NCI-H146 (cell line): ENCODE measurements around the gene HELZ2.

Source experiments
- DNase-seq: peaks from one replicate; lab custom pipeline; 2025; lab: John Stamatoyannopoulos, UW

The HELZ2 gene

DNA sequence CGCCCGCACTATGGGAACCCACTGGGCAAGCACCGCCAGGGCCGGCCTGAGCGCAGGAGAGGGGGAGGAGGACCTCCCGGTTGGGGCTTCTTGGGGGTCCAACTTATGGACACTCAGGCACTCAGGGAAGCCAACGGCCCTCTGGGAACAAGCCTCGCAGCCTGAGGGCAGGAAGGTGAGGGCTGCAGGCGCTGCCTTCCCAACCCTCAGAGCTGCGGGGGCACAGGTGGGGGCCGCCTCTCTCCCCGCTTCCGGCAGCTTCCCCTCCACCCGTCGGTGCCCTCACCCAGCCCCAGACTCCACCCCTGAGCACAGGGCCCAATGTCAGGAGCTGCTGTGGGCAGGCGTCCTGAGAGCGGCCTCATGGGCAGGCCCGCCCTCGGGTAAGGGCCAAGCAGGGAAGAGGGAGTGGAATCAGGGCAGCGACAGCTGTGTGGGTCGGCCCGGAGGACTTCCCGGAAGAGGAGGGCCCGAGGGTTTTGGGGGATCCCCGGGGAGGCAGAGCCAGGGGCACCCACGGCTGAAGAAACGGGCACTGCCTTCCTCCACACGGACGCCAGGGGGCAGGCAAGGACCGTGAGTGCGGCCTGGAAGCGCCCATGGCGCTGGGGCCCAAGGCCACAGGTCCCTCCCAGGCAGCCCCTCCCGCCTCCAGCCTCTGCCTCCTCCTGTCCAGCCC is 36.4 kb downstream of the HELZ2 start:
- DNase-seq = peak; percentile 87

DNA sequence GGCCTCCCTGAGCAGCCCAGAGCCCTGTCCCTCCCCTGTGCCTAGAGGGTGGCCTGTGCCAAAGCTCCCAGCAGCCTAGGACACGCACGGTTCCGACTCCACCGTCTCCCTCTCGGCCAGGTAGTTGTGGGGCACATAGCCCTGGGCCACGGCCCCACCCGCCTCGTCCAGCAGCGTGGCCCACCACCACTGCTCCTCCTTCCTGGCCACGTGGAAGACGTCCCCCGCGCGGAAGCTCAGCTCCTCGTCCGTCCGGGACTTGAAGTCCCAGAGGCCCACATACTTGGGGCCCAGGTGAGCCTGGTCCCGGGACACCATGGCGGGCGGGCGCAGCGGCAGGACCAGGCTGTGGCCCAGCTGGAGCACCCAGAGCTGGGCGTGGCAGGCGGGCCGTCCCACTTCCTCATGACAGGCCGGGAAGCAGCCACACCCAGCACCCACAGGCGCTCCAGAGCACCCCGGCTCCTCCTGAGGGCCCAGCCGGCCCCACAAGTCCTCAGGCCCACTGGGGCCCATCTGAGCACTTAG is 37.0 kb downstream of the HELZ2 start, which contains the start of gene PTK6:
Gene PTK6 (minus strand): TSS at position 380 of the 528 bp plus-strand sequence. CDS start 62 bp downstream, at position 318.
- DNase-seq = no peak

DNA sequence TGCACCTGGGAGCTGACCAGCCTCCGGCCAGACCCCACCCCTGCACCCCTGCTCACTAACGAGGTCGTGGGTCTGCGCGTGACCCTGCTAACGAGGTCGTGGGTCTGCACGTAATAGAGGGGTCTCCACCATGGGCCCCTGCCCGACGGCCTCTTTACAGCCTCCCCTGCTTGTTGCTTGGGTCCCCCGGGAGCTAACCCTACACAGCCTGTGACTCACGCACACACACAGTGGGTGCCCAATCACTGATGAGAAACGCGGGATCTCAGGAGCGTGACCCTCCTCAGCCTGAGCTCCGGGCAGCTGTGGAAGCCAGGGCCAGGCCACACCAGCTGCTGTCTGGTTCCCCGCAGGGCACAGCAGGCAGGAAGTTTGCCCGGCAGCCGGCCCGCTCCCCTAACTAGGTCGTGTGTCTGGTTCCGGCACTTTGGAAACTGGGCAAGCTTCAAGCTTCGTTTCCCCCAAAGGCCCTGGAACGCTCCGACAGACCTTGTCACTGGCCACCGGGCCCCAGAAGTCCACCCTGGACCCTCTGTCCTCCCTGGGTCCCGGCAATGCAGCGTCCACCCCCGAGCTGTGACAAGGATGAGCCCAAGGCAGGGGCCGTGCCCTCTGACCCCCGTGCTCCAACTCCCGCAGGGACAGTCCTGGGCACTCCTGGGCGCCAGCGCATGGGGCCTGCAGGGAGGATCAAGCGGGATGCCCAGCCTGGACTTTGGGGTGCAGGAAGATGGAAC is 37.6 kb downstream of the HELZ2 start:
- peak; percentile 88 for DNase-seq

DNA sequence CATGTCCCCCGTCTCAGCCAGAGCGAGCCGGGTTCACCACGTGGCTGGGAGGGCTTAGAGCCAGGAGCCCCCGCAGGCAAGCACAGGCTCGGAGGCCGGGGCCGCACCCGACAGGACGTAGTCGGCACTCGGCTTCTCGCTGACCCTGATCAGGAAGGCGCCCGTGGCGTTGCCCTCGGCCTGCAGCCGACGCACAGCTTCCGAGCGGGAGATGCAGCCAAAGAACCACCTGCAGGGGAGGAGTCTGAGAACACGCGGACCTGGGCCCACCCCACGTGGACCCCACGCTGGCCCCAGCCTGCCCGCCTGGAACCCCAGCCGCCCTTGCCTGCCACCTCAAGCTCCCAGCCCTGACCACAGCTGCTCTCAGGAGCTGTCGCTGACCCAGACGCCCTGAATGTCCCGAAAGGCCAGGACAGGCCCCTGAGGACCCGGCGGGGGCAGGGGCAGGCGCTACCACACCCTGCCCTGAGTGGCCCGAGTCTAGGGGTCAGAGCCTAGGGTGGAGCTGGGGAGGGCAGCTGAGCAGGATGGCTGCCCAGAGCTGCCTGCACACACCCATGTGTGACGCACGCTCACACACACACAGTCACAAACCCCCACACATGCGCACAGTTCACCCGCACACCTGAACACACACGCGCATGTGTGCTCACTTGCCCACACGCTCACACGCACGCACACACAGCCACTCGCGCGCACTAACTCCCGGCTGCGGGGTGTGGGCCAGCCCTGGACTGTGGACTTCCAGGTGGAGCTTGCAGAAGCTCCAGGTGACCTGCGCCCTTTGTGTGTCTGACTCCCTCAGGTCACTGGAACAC is 39.0 kb downstream of the HELZ2 start:
- DNase-seq = no peak

DNA sequence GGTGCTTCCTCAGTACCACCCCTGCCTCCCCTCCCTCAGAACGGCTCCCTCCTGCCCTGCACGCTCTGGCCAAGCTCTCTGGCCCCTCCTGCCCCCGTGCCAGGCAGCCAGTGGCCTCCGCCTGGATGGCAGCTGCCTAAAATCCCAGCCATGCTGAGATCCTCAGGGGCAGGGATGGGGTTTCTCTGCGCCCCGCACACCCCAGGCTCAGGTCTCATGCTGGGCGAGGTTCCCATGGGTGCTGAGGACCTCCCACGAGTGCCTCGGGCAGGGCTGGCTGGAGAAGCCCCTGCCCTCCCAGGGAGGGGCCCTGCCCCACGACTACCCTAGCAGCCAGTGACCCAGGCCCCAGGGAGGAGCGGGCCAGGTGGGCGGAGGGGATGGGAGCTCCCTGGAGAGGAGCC is 39.6 kb downstream of the HELZ2 start:
- no peak for DNase-seq

DNA sequence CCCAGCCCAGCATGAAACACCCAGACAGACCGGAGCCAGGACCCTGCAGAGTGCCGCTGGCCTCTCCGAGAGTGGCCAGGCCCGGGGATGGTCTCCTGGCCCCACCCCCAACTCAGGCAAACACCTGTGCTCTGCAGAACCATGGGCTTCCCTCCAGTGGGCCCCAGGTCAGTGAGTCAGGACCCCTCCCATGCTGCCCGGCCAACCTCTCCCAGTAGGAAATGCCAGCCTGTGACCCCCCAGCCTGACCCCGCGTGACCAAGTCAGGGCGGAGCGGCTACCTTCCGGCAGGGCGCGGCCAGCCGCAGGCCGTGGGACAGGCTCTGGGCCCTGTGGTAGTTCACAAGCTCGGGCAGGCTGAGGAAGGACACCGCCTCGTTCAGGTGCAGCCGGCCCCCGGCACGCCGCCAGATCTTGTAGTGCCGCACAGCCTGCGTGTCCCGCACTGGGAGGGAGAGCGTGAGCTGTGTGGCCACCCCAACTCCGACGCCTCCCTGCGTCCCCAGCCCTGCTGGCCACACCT is 40.1 kb downstream of the HELZ2 start:
- DNase-seq = no peak

DNA sequence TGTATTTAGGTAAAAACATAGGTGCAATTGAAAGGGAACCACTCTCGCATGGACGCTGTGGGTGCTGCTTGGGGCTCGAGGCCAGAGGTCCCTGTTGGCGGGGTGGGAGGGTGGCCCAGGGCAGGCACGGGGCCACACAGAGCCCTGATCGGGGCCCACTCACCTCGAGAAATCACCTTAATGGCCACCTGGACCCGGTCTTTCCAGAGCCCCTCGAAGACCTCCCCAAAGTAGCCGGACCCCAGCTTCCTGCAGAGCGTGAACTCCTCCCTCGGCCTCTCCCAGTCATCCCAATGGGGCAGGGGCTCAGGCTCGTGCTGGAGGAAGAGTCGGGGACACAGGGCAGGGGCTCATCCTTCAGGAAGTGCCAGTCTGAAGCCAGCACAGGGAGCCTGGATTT is 40.7 kb downstream of the HELZ2 start:
- no peak for DNase-seq

DNA sequence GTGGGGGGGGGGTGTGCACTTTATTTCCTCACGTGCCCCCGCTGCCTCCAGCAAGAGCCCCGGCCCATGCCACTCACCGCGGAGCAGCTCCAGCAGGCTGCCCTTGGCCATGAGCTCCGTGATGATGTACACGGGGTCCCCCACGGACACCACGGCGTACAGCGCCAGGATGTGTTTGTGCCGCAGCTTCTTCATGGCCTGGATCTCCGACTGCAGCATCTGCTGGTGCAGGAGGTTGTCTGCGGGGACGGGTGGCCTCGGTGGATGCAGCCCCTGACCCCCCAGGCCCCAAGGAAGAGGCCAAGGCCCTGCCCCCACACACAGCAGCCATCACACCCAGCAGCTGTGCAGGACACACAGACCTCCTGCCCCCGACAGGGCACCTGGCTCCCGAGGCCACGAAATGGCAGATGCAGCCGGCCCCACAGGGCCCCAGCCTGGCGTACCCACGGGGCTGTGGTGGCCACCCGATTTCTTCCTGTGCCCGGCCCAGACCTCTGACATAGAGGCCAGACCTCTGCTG is 41.5 kb downstream of the HELZ2 start:
- no peak for DNase-seq

DNA sequence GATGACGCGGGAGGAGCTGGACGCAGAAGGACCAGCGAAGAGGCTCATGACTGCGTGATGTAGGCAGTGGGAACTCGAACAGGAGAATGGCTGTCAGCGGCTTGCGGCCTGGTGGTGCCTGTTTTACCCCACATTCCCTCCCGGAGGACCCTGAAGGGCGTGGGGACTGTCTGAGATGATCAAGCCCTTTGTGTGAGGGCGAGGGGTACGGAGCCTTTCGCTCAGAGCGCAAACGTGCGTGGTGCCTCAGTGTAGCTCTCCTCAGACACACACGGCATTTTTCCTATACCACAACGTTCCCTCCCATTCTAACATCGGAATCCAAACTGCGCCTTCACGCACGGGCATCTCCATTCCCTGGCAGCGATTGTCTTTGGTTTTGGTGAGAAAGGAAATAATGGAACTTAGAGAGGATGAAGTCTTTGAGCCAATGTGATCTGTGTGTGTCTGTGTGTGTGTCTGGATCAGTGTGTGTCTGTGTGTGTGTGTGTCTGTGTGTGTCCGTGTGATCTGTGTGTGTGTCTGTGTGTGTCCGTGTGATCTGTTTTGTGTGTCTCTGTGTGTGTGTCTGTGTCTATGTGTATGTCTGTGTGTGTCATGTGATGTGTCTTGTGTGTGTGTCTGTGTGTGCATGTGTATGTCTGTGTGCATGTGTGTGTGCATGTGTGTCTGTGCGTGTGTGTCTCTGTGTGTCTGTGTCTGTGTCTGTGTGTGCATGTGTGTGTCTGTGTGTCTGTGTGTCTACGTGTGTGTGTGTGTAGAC is 42.2 kb downstream of the HELZ2 start:
- DNase-seq = no peak

DNA sequence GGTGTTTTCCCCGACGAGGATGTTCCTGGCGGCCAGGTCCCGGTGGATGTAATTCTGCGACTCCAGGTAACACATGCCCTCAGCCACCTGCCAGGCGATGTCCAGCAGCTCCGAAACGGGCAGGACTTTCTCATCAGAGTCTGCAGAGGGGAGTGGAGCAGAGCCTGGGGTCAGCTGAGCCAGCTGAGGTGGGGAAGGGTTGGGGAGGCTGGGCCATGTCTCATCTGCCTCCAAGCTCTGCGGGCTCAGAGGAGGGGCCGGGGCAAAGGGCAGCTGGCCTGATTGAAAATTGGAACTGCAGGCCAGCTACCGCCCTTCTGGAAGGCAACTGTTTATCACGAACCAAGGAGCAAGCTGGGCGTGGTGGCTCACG is 43.3 kb downstream of the HELZ2 start:
- DNase-seq = no peak

DNA sequence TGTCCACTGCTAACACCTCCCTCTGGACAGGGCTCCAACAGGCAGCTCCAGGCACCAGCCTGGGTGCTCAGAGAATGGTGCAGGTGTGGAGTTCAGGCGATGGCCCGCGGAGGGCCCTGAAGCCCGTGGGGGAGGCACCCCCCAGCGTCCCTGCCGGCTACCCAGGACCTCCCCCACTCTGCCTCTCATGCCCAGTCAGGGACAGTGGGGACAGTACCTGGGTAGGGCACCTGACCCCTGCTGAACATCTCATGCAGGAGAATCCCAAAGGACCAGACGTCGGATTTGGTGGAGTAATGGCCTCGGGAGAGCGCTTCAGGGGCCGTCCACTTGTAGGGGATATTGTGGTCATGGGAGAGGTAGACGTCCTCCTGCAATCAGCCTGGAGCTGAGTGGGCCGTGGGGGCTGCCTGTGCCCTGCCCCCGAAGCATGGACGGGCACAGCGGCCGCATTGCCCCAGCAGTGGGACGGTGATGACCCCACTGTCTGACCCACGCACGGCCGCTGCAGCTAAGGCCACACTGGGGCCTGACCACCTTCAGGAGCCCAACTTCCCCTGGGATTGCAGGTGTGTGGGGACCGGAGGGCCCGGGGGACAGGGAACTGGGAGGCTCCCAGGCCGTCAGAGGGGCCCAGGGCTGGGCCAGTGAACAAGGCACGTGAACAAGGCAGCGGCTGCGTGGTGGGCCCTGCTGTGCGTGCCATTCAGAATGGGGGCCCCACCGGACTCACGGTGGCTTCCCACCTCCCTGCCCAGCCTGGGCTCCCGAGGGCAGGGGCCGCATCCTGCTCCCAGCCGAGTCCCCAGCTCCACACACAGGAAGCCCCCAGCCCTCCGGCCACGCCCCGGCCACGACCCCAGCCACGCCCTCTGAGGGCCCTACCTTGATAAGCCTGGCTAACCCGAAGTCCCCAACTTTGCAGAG is 43.9 kb downstream of the HELZ2 start:
- DNase-seq = no peak

DNA sequence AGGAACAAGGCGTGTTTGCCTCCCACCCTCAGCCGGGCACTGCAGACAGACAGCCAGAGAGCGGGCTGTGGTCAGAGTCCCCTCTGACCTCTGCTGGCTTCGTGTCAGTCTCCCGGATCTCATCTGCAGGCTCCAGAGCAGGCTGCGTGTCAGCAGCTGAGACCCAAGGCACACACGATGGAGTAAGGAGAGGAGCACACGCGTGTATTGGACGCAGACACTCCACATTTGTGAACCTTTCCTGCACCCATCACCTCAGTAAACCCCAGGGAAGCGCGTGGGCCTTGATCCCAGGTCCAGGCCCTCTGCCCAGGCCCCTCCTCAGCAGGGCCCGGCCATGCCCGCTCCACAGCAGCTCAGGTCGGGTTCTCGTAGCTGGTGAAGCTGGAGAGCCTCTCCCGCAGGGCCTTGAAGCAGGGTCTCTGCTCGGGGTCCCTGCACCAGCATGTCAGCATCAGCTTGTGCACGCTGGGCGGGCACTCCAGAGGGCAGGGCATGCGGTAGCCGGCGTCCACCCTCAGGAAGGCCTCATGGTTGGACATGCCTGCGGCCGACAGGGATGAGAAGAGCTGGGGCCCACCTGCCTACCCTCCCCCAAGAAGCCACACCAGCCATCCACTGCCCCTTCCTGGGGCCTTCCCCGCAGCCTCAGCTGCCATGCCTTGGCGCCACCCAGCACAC is 44.7 kb downstream of the HELZ2 start:
- no peak for DNase-seq

DNA sequence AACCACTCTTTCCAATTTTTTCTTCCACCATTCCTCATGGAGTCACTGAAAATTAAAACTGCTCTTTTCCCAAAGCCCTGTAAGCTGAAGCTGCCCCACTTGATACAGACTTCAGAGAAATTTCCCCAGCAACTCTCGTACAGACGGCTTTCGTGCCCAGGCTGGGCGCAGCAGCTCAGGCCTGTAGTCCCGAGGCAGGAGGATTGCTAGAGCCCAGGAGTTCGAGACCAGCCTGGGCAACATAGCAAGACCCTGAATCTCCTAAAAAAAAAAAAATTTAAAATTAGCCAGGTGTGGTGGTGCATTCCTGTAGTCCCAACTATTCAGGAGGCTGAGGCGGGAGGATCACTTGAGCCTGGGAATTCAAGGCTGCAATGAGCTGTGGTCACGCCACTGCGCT is 46.9 kb downstream of the HELZ2 start:
- DNase-seq = no peak

DNA sequence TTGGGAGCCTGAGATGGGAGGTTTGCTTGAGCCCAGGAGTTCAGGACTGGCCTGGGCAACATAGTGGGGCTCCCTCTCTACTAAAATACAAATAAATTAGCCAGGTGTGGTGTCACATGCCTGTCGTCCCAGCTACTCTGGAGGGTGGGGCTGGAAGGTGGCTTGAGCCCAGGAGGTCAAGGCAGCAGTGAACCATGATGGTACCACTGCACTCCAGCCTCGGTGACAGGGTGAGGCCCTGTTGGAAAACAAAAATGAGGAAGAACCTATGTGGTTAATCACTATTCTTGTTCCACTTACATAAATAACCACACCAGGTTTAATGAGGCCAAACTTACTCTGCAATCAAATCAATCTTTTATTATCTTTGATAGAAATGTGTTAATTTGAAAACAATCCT is 48.1 kb downstream of the HELZ2 start:
- no peak for DNase-seq

DNA sequence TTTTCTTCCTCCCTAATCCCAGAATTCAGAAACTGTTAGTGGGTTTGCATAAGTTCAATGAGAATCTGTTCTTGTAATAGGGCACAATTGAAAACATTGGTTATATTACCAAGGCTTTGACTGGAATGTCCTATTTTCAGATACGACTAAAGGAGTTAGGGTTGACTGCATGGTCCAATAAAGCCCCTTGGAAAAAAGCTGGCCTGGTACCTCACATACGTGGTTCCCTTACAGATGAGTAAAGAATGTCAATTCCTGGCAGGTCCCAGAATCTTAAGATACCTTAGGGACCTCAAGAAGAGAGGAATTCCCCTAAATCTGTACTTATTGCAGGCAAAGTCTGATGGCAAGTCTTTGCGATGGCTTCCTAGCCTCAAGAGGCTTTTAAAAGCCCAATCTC is 48.9 kb downstream of the HELZ2 start:
- DNase-seq = no peak
